PC-9 (cell line): Measurements from ENCODE around the gene RPS3. TPM values are rescaled to one million over a fixed set of nuclear protein-coding genes. Genes with fewer than 3 reads are reported as not detected.

ENCODE experiments used
- BruUV-seq: library from RNA; stranded (reverse); fragments of 400-500 nt; replicated peaks from 2 replicates; lab custom pipeline; 2021; lab: Mats Ljungman, UMichigan
- CTCF ChIA-PET: fragments of 300-600 bp; sonication (Branson Sonifier 250); formaldehyde crosslinking; loops from one replicate; lab custom pipeline; 2022; ENCODE audit warnings: antibody characterized with exemption; lab: Charles Lee
- POLR2A ChIA-PET: fragments of 300-600 bp; sonication (Branson Sonifier 250); formaldehyde crosslinking; loops from one replicate; lab custom pipeline; 2022; ENCODE audit warnings: antibody characterized with exemption; ENCODE audit not compliant: unreplicated experiment; lab: Charles Lee
- DNase-seq, 2 experiments: peaks; one replicate each; pipeline versions ENCODE4 v3.0.0 to v3.0.0-alpha.2; 2015 to 2022; ENCODE audit warnings: mixed read lengths in 1 of 2
- H2AFZ ChIP-seq: fragments of 200-600 bp; sonication (generic); 2 replicates; pipeline ENCODE4 v1.8.1; 2017; ENCODE audit warnings: antibody characterized with exemption
- H3F3A ChIP-seq: fragments of 200-600 bp; sonication (generic); 2 replicates; pipeline ENCODE4 v1.8.1; 2017; ENCODE audit warnings: antibody characterized with exemption, mild to moderate bottlenecking, low read depth; ENCODE audit not compliant: insufficient read depth
- H3K27ac ChIP-seq: fragments of 200-600 bp; sonication (generic); 2 replicates; pipeline ENCODE4 v1.6.1; 2016; ENCODE audit warnings: mixed run types
- H3K27me3 ChIP-seq: fragments of 200-600 bp; sonication (generic); 2 replicates; pipeline ENCODE4 v1.6.1; 2016; ENCODE audit warnings: low read depth, mixed run types; ENCODE audit not compliant: insufficient read depth
- H3K36me3 ChIP-seq: fragments of 200-600 bp; sonication (generic); 2 replicates; pipeline ENCODE4 v1.6.1; 2016; ENCODE audit warnings: low read depth, mixed run types
- H3K4me1 ChIP-seq: fragments of 200-600 bp; sonication (generic); replicated peaks from 2 replicates; pipeline ENCODE4 v1.6.1; 2016; ENCODE audit warnings: mixed run types; ENCODE audit not compliant: insufficient read depth
- H3K4me2 ChIP-seq: fragments of 200-600 bp; sonication (generic); 2 replicates; pipeline ENCODE4 v1.6.1; 2017; ENCODE audit warnings: mixed run types
- H3K4me3 ChIP-seq: fragments of 200-600 bp; sonication (generic); 2 replicates; pipeline ENCODE4 v1.6.1; 2016; ENCODE audit warnings: mixed run types
- H3K79me2 ChIP-seq: fragments of 200-600 bp; sonication (generic); 2 replicates; pipeline ENCODE4 v1.6.1; 2017; ENCODE audit warnings: low read depth, mixed run types
- H3K9me2 ChIP-seq: fragments of 200-600 bp; sonication (generic); 2 replicates; pipeline ENCODE4 v1.8.1; 2017; ENCODE audit warnings: mild to moderate bottlenecking; ENCODE audit not compliant: insufficient read depth
- H3K9me3 ChIP-seq: fragments of 200-600 bp; sonication (generic); 2 replicates; pipeline ENCODE4 v1.8.1; 2016; ENCODE audit warnings: low read depth; ENCODE audit not compliant: insufficient read depth
- H4K20me1 ChIP-seq: fragments of 200-600 bp; sonication (generic); 2 replicates; pipeline ENCODE4 v1.8.1; 2017; ENCODE audit not compliant: insufficient read depth
- EZH2 ChIP-seq: fragments of 200-600 bp; sonication (generic); IDR thresholded peaks from 2 replicates; pipeline ENCODE4 v1.8.0; 2017; ENCODE audit warnings: antibody characterized with exemption, low read depth
- intact Hi-C: fragments of 100-400 bp; cut with micrococcal nuclease; formaldehyde crosslinking; loops from one replicate; pipeline ENCODE4 v1.10.0; 2022; ENCODE audit not compliant: unreplicated experiment
- total RNA-seq: library from RNA; stranded (reverse); gene quantifications from 2 replicates; pipeline ENCODE4 v1.2.3, GENCODE V29; 2021
- TF ChIP-seq, protein P1 (sequence below): fragments of 200-600 bp; sonication (generic); conservative IDR thresholded peaks from 2 replicates; pipeline ENCODE4 v1.6.1; 2017; ENCODE audit warnings: mixed run types, antibody characterized with exemption, mild to moderate bottlenecking, moderate library complexity

RPS3 gene
- total RNA-seq, 1 experiment from 2014 or later, result 4,011 TPM

DNA sequence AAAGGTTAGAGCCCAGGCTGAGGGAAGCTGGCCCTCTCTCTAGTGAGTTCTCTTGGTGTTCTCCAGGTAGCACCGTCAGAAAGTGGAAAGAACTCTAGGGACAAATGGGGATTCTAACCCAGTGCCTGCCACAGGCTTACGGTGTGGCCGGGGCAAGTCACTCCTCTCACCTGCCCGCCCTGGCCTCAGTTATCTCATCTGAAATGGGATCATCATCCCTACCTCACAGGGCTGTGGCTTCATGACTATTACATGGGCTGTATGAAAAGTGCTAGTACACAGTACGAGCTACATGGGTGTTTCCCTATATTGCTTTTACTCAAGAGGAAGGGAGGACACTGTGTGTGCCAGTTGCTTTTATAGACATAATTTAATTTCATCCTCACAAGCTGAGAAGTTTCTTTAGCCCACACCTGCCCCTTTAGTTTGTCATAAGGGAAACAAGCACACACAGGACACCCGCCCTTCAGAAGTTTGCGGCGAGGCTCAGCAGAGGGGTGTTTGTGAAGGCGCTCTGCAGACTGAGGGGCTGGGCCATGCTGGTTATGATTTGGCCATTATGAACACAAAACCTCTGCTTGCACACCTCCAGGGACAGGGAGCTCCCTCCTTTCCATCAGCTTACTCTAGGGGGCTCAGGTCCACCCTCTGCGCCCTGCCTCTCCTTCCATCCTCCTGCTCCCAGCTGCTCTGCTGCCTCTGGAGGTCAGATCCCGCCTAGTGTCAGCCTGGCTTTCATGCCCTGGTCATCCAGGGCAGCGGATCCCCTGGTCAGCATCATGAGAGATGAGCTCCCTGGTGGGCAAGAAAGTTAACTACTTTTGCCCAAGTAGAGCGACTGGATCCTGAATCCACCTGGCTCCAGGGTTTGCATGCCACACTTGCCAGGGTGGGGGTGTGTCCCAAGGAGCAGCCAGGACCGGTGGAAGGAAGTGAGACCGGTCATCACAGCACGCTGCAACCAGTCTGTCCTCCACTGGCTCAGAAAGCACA is 32.5 kb downstream of the RPS3 start:
- no peaks in the 10 kb centered on the region for H3K9me2 ChIP-seq
- H3F3A ChIP-seq, result peaks cover 26% of the 10 kb centered on the region
- H3K27ac ChIP-seq, result no peak overlapping the region
- intact Hi-C loops, result no loop called here
- H3K36me3 ChIP-seq, result no peaks in the 10 kb centered on the region
- ChIA-PET POLR2A (interaction anchor here (0.5 to 0.7 kb wide), 2 partner anchors 115 to 286 kb away, joined by 3 to 4 read pairs; partner anchors contain the start of gene MOGAT2), CTCF (no interaction called here)
- DNase-seq, result no peak
- no peak for TF ChIP-seq EZH2
- TF ChIP-seq, protein P1, sequence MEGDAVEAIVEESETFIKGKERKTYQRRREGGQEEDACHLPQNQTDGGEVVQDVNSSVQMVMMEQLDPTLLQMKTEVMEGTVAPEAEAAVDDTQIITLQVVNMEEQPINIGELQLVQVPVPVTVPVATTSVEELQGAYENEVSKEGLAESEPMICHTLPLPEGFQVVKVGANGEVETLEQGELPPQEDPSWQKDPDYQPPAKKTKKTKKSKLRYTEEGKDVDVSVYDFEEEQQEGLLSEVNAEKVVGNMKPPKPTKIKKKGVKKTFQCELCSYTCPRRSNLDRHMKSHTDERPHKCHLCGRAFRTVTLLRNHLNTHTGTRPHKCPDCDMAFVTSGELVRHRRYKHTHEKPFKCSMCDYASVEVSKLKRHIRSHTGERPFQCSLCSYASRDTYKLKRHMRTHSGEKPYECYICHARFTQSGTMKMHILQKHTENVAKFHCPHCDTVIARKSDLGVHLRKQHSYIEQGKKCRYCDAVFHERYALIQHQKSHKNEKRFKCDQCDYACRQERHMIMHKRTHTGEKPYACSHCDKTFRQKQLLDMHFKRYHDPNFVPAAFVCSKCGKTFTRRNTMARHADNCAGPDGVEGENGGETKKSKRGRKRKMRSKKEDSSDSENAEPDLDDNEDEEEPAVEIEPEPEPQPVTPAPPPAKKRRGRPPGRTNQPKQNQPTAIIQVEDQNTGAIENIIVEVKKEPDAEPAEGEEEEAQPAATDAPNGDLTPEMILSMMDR, result no peak
- no peak overlapping the region for H2AFZ ChIP-seq
- H3K9me3 ChIP-seq, result no peaks in the 10 kb centered on the region
- H3K4me2 ChIP-seq, result peak overlapping the region; percentile 84
- no peaks in the 10 kb centered on the region for H3K27me3 ChIP-seq
- H3K79me2 ChIP-seq, result no peaks in the 10 kb centered on the region
- no peaks in the 10 kb centered on the region for H4K20me1 ChIP-seq
- peaks cover 21% of the 10 kb centered on the region for H3K4me1 ChIP-seq
- BruUV-seq, result no TSS peak
- peak overlapping the region; percentile 57; the same call in 1 of the 2 replicates for H3K4me3 ChIP-seq

DNA sequence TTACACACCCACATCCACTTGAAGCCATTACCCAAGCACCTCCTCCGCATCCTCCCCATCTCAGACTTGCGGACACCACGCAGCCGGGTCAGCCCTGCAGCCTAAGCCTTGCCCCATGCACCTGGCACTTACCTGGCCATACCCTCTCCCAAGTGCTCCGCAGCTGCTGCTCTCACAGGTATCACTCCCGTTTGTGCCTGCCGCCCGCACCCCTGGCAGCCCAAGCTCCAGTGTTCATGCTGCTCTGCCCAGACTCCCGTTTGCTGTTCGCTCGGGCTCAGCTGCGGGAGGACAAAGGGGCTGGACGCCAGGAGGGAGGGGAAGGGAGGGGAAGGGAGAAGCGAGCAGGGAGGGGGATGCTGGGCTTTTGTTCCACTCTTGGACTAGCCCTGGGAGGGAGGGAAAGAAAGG is 33.6 kb downstream of the RPS3 start, which contains the start of gene KLHL35:
TSS of gene KLHL35 (minus strand) at position 293 of the 411 bp plus-strand sequence. CDS start 2,574 bp downstream, outside the sequence.
- Histone ChIP-seq H3K79me2 (no peaks in the 10 kb centered on the region), H3K9me3 (no peaks in the 10 kb centered on the region), H3K4me2 (no peak within 1 kb of the TSS), H3K27ac (no peak within 1 kb of the TSS), H2AFZ (no peak within 1 kb of the TSS), H3K4me1 (peaks cover 19% of the 10 kb centered on the region), H4K20me1 (no peaks in the 10 kb centered on the region), H3K4me3 (no peak within 1 kb of the TSS), H3K36me3 (no peaks in the 10 kb centered on the region), H3F3A (peaks cover 20% of the 10 kb centered on the region), H3K27me3 (no peaks in the 10 kb centered on the region), H3K9me2 (no peaks in the 10 kb centered on the region)
- DNase-seq, result no peak
- no TSS peak for BruUV-seq
- POLR2A ChIA-PET, result interaction anchor here (0.6 kb wide), 1 partner anchor 255 kb away, joined by 4 read pairs; no protein-coding TSS in a partner anchor
- CTCF ChIA-PET, result no interaction called here
- no peak for TF ChIP-seq EZH2
- TF ChIP-seq, protein P1, result no peak
- intact Hi-C loops, result no loop called here

DNA sequence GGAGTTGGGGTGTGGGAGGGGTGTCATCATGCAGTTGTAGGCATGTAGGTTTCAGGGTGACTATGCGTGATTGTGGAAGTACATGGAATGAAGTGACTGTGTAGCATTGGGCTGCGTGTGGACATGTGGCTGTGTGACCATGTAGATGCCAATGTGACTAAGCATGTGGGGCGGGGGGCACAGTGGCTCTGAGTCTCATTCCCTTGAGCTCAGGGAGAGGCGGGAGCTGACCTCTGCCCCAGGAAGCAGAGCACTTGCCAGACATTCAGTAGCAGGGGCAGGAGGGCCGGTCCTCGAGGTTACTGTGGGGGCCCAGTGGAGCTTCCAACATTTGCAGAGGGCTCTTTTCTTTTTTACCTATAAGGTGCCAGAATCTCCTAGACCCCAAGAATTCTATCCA is 34.1 kb downstream of the RPS3 start:
- Histone ChIP-seq H3K36me3 (no peaks in the 10 kb centered on the region), H3K27me3 (no peaks in the 10 kb centered on the region), H3F3A (peaks cover 18% of the 10 kb centered on the region), H3K4me3 (no peak overlapping the region), H3K9me3 (no peaks in the 10 kb centered on the region), H4K20me1 (no peaks in the 10 kb centered on the region), H3K9me2 (no peaks in the 10 kb centered on the region), H3K4me1 (peaks cover 17% of the 10 kb centered on the region), H3K79me2 (no peaks in the 10 kb centered on the region), H3K4me2 (no peak overlapping the region), H3K27ac (no peak overlapping the region), H2AFZ (no peak overlapping the region)
- no peak for DNase-seq
- ChIA-PET CTCF (no interaction called here), POLR2A (interaction anchor here (0.6 kb wide), 2 partner anchors 106 to 255 kb away, joined by 4 to 6 read pairs; no protein-coding TSS in a partner anchor)
- no TSS peak for BruUV-seq
- no peak for TF ChIP-seq EZH2
- TF ChIP-seq, protein P1, result no peak
- intact Hi-C loops, result no loop called here
